HEK293 (cell line): ENCODE measurements around the gene CACYBP.

Experiments used
- KLF1 ChIP-seq: fragments of 450-650 bp; formaldehyde crosslinking; IDR thresholded peaks from 2 replicates; pipeline ENCODE4 v1.5.1; 2016; ENCODE audit warnings: missing biosample characterization, missing genetic modification characterization
- ZNF37A ChIP-seq: fragments of 450-650 bp; IDR thresholded peaks from 2 replicates; pipeline ENCODE4 v1.5.1; 2018; ENCODE audit warnings: missing biosample characterization, missing genetic modification characterization

DNA sequence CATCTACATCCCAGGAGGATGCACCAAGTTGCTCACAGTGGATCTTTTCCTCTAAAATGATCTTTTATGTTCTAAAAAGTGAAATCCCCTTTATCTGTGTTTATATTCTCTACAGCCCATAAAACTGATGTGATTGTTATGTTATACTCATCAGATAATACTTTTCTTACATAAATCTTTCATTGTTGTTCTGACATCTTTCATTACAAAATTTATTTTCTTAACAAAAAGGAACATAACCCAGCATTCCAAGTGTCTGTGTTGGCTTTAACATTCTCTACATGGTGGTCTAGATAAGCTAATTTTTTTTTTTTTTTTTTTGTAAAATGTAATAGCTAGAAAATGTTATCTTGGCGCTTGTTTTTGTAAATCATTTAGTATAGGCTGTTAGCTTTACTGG is 8.3 kb upstream of the CACYBP start:
- TF ChIP-seq KLF1 (tag by site-specific recombination) (no peak), ZNF37A (tag by site-specific recombination) (no peak)
